ENCODE data around the gene KIAA1958.
A peak's percentile ranks its signal among the peaks of the same experiment; 100 is the strongest.

- TF ChIP-seq POLR2A (IDR thresholded peaks at IDR 0.05): no peak
- TF ChIP-seq, protein P1, sequence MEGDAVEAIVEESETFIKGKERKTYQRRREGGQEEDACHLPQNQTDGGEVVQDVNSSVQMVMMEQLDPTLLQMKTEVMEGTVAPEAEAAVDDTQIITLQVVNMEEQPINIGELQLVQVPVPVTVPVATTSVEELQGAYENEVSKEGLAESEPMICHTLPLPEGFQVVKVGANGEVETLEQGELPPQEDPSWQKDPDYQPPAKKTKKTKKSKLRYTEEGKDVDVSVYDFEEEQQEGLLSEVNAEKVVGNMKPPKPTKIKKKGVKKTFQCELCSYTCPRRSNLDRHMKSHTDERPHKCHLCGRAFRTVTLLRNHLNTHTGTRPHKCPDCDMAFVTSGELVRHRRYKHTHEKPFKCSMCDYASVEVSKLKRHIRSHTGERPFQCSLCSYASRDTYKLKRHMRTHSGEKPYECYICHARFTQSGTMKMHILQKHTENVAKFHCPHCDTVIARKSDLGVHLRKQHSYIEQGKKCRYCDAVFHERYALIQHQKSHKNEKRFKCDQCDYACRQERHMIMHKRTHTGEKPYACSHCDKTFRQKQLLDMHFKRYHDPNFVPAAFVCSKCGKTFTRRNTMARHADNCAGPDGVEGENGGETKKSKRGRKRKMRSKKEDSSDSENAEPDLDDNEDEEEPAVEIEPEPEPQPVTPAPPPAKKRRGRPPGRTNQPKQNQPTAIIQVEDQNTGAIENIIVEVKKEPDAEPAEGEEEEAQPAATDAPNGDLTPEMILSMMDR (IDR thresholded peaks at IDR 0.05): peak in 1 of 3 donors; percentile 24
Observed at GRCh38 chr9:112443200-112443599, 43.4 kb upstream of the KIAA1958 start.

Data from breast epithelium (tissue), 3 donors.